HCT116 (cell line): ENCODE measurements around the gene MIA2. TPM values are rescaled to one million over a fixed set of nuclear protein-coding genes. Genes with fewer than 3 reads are reported as not detected.

Experiments used
- ATAC-seq: fragments of 200-7000 bp; cut with Tn5 transposase; 2 replicates; pipeline ENCODE4 v1.9.1; 2020; ENCODE audit warnings: mild to moderate bottlenecking, moderate library complexity
- BruUV-seq: library from RNA; stranded (reverse); fragments of 400-500 nt; replicated peaks from 2 replicates; lab custom pipeline; 2021; lab: Mats Ljungman, UMichigan
- CTCF ChIA-PET: fragments of 300-600 bp; sonication (Branson Sonifier 250); formaldehyde crosslinking; loops from one replicate; lab custom pipeline; 2021; ENCODE audit warnings: antibody characterized with exemption; lab: Charles Lee
- POLR2A ChIA-PET: fragments of 300-600, 350-600 bp; sonication (Branson Sonifier 250); formaldehyde crosslinking; loops from one replicate; lab custom pipeline; 2021; ENCODE audit warnings: antibody characterized with exemption; lab: Charles Lee
- RAD21 ChIA-PET, 2 experiments: fragments of 300-600 bp; sonication (Branson Sonifier 250); formaldehyde crosslinking; loops; one replicate each; lab custom pipeline; 2023; ENCODE audit warnings: low total read pairs in 2 of 2; ENCODE audit not compliant: uncharacterized antibody in 2 of 2, unreplicated experiment in 2 of 2, low non-redundant PET in 1 of 2; lab: Charles Lee
- DNase-seq: peaks from one replicate; pipeline ENCODE4 v3.0.0-alpha.2; 2010; ENCODE audit warnings: low read depth, low spot score
- H2AFZ ChIP-seq: fragments of 200-600 bp; shearing (Covaris generic), sonication (generic); 2 replicates; pipeline ENCODE4 v1.6.1; 2017; ENCODE audit warnings: low read depth, mixed run types, mixed read lengths, antibody characterized with exemption, low read length; ENCODE audit not compliant: poor library complexity, severe bottlenecking
- H3K27ac ChIP-seq: 2 replicates; pipeline ENCODE4 v1.5.1; 2012; ENCODE audit warnings: low read depth, low read length
- H3K27me3 ChIP-seq: fragments of 200-600 bp; sonication (generic); 2 replicates; pipeline ENCODE4 v1.6.1; 2016; ENCODE audit warnings: mixed run types, low read length, mixed read lengths; ENCODE audit not compliant: insufficient read depth
- H3K36me3 ChIP-seq, 2 experiments: fragments of 200-500 bp in 1 of 2; fragments of 200-600 bp in 1 of 2; sonication (Bioruptor generic) in 1 of 2; sonication (generic) in 1 of 2; 2 replicates each; pipeline versions ENCODE4 v1.5.1 to v1.6.1; 2014 to 2016; ENCODE audit warnings: low read length in 2 of 2, inconsistent platforms in 1 of 2, mixed read lengths in 1 of 2, mixed run types in 1 of 2; ENCODE audit not compliant: insufficient read depth in 2 of 2, control insufficient read depth in 1 of 2
- H3K4me1 ChIP-seq, 2 experiments: fragments of 200-600 bp in 1 of 2; sonication (generic) in 1 of 2; 2 replicates each; pipeline versions ENCODE4 v1.5.1 to v1.6.1; 2012 to 2017; ENCODE audit warnings: low read length in 2 of 2, inconsistent platforms in 1 of 2, mild to moderate bottlenecking in 1 of 2, mixed read lengths in 1 of 2, mixed run types in 1 of 2, moderate library complexity in 1 of 2; ENCODE audit not compliant: insufficient read depth in 2 of 2, control insufficient read depth in 1 of 2
- H3K4me2 ChIP-seq: fragments of 200-600 bp; sonication (generic); 2 replicates; pipeline ENCODE4 v1.6.1; 2017; ENCODE audit warnings: mixed run types, low read length, mixed read lengths
- H3K4me3 ChIP-seq, 2 experiments: fragments of 200-600 bp in 1 of 2; sonication (generic) in 1 of 2; replicated peaks in 1 of 2; 2 replicates each; pipeline ENCODE4 v1.5.1; 2011 to 2016; ENCODE audit warnings: low read length in 2 of 2, control low read depth in 1 of 2, low read depth in 1 of 2, mild to moderate bottlenecking in 1 of 2, mixed read lengths in 1 of 2, mixed run types in 1 of 2
- H3K79me2 ChIP-seq: fragments of 200-600 bp; sonication (generic); 2 replicates; pipeline ENCODE4 v1.6.1; 2017; ENCODE audit warnings: mild to moderate bottlenecking, mixed run types, low read length, moderate library complexity, mixed read lengths; ENCODE audit not compliant: insufficient read depth
- H3K9ac ChIP-seq: fragments of 200-600 bp; sonication (generic); 2 replicates; pipeline ENCODE4 v1.6.1; 2016; ENCODE audit warnings: low read length, mixed read lengths
- H3K9me2 ChIP-seq: fragments of 200-600 bp; sonication (generic), shearing (Covaris generic); 2 replicates; pipeline ENCODE4 v1.6.1; 2017; ENCODE audit warnings: mixed run types, mild to moderate bottlenecking, moderate library complexity; ENCODE audit not compliant: insufficient read depth
- H3K9me3 ChIP-seq, 2 experiments: fragments of 200-500 bp in 1 of 2; fragments of 200-600 bp in 1 of 2; sonication (Bioruptor generic) in 1 of 2; sonication (generic) in 1 of 2; 2 replicates each; pipeline ENCODE4 v1.6.1; 2014 to 2017; ENCODE audit warnings: low read length in 2 of 2, mixed read lengths in 2 of 2, inconsistent platforms in 1 of 2, low read depth in 1 of 2, mild to moderate bottlenecking in 1 of 2, mixed run types in 1 of 2, moderate library complexity in 1 of 2; ENCODE audit not compliant: control insufficient read depth in 1 of 2, insufficient read depth in 1 of 2
- H4K20me1 ChIP-seq: fragments of 200-600 bp; sonication (generic), shearing (Covaris generic); 2 replicates; pipeline ENCODE4 v1.6.1; 2017; ENCODE audit warnings: mixed run types, mild to moderate bottlenecking, moderate library complexity; ENCODE audit not compliant: insufficient read depth
- CBX3 ChIP-seq: IDR thresholded peaks from 2 replicates; pipeline ENCODE4 v1.6.1; 2012; ENCODE audit warnings: low read depth
- CEBPB ChIP-seq: IDR thresholded peaks from 2 replicates; pipeline ENCODE4 v1.6.1; 2012; ENCODE audit warnings: low read depth
- CTCF ChIP-seq, 3 experiments: fragments of 200-600 bp in 1 of 3; sonication (generic) in 1 of 3; IDR thresholded peaks in 2 of 3; conservative IDR thresholded peaks in 1 of 3; 2 replicates each; pipeline ENCODE4 v1.5.1; 2012 to 2017; ENCODE audit warnings: low read depth in 2 of 3, low read length in 2 of 3, antibody characterized with exemption in 1 of 3, borderline replicate concordance in 1 of 3, control low read depth in 1 of 3, mild to moderate bottlenecking in 1 of 3, mixed read lengths in 1 of 3, mixed run types in 1 of 3, moderate library complexity in 1 of 3; ENCODE audit not compliant: insufficient read depth in 1 of 3
- EGR1 ChIP-seq: IDR thresholded peaks from 2 replicates; pipeline ENCODE4 v1.6.1; 2012; ENCODE audit warnings: low read depth
- ELF1 ChIP-seq: IDR thresholded peaks from 2 replicates; pipeline ENCODE4 v1.6.1; 2012; ENCODE audit warnings: low read depth, borderline replicate concordance
- EZH2phosphoT487 ChIP-seq: fragments of 200-600 bp; IDR thresholded peaks from 2 replicates; pipeline ENCODE4 v1.6.1; 2018; ENCODE audit warnings: antibody characterized with exemption, borderline replicate concordance
- FOSL1 ChIP-seq: IDR thresholded peaks from 2 replicates; pipeline ENCODE4 v1.6.1; 2012; ENCODE audit warnings: low read depth
- POLR2A ChIP-seq: IDR thresholded peaks from 2 replicates; pipeline ENCODE4 v1.7.0; 2011; ENCODE audit warnings: borderline replicate concordance; ENCODE audit not compliant: insufficient read depth, insufficient read length; ENCODE audit errors: extremely low read depth
- RAD21 ChIP-seq: IDR thresholded peaks from 2 replicates; pipeline ENCODE4 v1.6.1; 2012; ENCODE audit warnings: low read depth, mild to moderate bottlenecking
- SRF ChIP-seq: IDR thresholded peaks from 2 replicates; pipeline ENCODE4 v1.6.1; 2012; ENCODE audit warnings: low read depth
- TCF7L2 ChIP-seq: IDR thresholded peaks from 2 replicates; pipeline ENCODE4 v1.7.0; 2011; ENCODE audit warnings: borderline replicate concordance, inconsistent platforms; ENCODE audit not compliant: insufficient read depth, insufficient read length; ENCODE audit errors: extremely low read depth
- YY1 ChIP-seq: IDR thresholded peaks from 2 replicates; pipeline ENCODE4 v1.6.1; 2011; ENCODE audit warnings: low read length, low read depth, moderate library complexity, mild to moderate bottlenecking; ENCODE audit not compliant: insufficient replicate concordance; ENCODE audit errors: extremely low read depth
- ZFX ChIP-seq: fragments of 450-650 bp; IDR thresholded peaks from 2 replicates; pipeline ENCODE4 v1.6.1; 2017
- intact Hi-C: fragments of 100-400 bp; cut with micrococcal nuclease; formaldehyde crosslinking; loops from 2 replicates; pipeline ENCODE4 v1.10.0; 2022
- total RNA-seq: library from RNA; stranded (reverse); gene quantifications from one replicate; pipeline ENCODE4 v1.2.1, GENCODE V29; 2021; ENCODE audit not compliant: unreplicated experiment
- TF ChIP-seq, protein P1 (sequence below): IDR thresholded peaks from 2 replicates; pipeline ENCODE4 v1.6.1; 2012
- TF ChIP-seq, protein P2 (sequence below): IDR thresholded peaks from 2 replicates; pipeline ENCODE4 v1.6.1; 2011; ENCODE audit warnings: mild to moderate bottlenecking, low read length, moderate library complexity; ENCODE audit not compliant: insufficient replicate concordance; ENCODE audit errors: extremely low read depth

Gene MIA2
- total RNA-seq, 1 experiment from 2014 or later = 31.1 TPM

DNA sequence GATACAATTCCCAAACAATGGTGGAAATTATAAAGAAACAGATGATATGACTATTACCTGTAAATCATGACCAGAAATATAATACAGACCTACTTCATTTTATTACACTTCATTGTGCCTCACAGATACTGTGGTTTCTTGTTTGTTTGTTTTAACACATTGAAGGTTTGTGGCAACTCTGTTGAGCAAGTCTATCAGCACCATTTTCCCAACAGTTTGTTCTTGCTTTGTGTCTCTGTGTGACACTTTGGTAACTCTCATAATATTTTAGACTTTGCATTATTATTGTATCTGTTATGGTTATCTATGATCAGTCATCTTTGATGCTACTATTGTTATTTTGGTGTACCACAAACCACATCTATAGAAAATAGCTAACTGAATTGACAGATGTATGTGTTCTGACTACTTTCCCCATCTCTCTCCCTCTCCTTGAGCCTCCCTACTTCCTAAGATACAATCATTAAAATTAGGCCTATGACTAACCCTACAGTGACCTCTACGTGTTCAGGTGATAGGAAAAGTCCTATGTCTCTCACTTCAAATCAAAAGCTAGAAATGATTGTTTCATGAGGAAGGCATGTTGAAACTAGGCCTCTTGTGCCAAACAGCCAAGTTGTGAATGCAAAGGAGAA is 149.4 kb downstream of the MIA2 start:
- ChIA-PET RAD21 (no interaction called here), CTCF (no interaction called here), POLR2A (no interaction called here)
- Histone ChIP-seq H3K4me1 (no peaks in the 10 kb centered on the region), H4K20me1 (no peaks in the 10 kb centered on the region), H3K27ac (no peak overlapping the region), H3K36me3 (no peaks in the 10 kb centered on the region), H3K27me3 (no peaks in the 10 kb centered on the region), H3K4me2 (no peak overlapping the region), H3K9me2 (no peaks in the 10 kb centered on the region), H3K9ac (no peak overlapping the region), H2AFZ (no peak overlapping the region), H3K79me2 (no peaks in the 10 kb centered on the region), H3K9me3 (no peaks in the 10 kb centered on the region), H3K4me3 (no peak overlapping the region)
- DNase-seq (no peak), ATAC-seq (no peak)
- intact Hi-C loops = no loop called here
- BruUV-seq = no TSS peak
- TF ChIP-seq FOSL1 = no peak
- no peak for TF ChIP-seq CBX3

- RAD21 ChIA-PET = no interaction called here
- BruUV-seq = no TSS peak
- TF ChIP-seq, protein P1, sequence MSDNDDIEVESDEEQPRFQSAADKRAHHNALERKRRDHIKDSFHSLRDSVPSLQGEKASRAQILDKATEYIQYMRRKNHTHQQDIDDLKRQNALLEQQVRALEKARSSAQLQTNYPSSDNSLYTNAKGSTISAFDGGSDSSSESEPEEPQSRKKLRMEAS = no peak
- TF ChIP-seq SRF = no peak
- TF ChIP-seq ELF1 = no peak
- TF ChIP-seq, protein P2, sequence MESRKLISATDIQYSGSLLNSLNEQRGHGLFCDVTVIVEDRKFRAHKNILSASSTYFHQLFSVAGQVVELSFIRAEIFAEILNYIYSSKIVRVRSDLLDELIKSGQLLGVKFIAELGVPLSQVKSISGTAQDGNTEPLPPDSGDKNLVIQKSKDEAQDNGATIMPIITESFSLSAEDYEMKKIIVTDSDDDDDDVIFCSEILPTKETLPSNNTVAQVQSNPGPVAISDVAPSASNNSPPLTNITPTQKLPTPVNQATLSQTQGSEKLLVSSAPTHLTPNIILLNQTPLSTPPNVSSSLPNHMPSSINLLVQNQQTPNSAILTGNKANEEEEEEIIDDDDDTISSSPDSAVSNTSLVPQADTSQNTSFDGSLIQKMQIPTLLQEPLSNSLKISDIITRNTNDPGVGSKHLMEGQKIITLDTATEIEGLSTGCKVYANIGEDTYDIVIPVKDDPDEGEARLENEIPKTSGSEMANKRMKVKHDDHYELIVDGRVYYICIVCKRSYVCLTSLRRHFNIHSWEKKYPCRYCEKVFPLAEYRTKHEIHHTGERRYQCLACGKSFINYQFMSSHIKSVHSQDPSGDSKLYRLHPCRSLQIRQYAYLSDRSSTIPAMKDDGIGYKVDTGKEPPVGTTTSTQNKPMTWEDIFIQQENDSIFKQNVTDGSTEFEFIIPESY = no peak
- TF ChIP-seq CEBPB = no peak
- no peak for TF ChIP-seq RAD21
- TF ChIP-seq POLR2A = no peak
- no peak for TF ChIP-seq CTCF (IDR thresholded peaks at IDR 0.05 in 2 of 3, conservative IDR thresholded peaks at IDR 0.05 in 1 of 3; ENCODE audit: borderline replicate concordance in 1 of 3, insufficient read depth in 1 of 3, low read depth in 2 of 3, low read length in 2 of 3)
- no peak for TF ChIP-seq TCF7L2
- TF ChIP-seq ZFX = no peak
- no peak for TF ChIP-seq EGR1
- TF ChIP-seq FOSL1 = no peak
- no peak for TF ChIP-seq EZH2phosphoT487
- TF ChIP-seq YY1 = no peak
- POLR2A ChIA-PET = no interaction called here
- no peak for DNase-seq
- Histone ChIP-seq H3K27ac (no peak overlapping the region), H2AFZ (no peak overlapping the region), H3K9me2 (no peaks in the 10 kb centered on the region), H3K4me3 (no peak overlapping the region), H3K4me2 (no peak overlapping the region), H3K36me3 (no peaks in the 10 kb centered on the region), H3K9ac (no peak overlapping the region), H3K79me2 (no peaks in the 10 kb centered on the region), H4K20me1 (no peaks in the 10 kb centered on the region), H3K4me1 (no peaks in the 10 kb centered on the region), H3K9me3 (no peaks in the 10 kb centered on the region), H3K27me3 (no peaks in the 10 kb centered on the region)
- intact Hi-C loops = no loop called here
- CTCF ChIA-PET = no interaction called here
- no peak for ATAC-seq
These were observed 150.0 kb downstream of the MIA2 start for GRCh38 chr14:39383741-39384140.
